ENCODE results near the gene USP21. TPM values are rescaled to one million over a fixed set of nuclear protein-coding genes. Genes with fewer than 3 reads are reported as not detected.

USP21 gene
- total and polyA plus RNA-seq, 9 of the 15 experiments (the other 6 are each of a cell fraction or from before 2014, with no cell fraction given), result 4.9 to 52.4 (median 21.6) TPM

DNA sequence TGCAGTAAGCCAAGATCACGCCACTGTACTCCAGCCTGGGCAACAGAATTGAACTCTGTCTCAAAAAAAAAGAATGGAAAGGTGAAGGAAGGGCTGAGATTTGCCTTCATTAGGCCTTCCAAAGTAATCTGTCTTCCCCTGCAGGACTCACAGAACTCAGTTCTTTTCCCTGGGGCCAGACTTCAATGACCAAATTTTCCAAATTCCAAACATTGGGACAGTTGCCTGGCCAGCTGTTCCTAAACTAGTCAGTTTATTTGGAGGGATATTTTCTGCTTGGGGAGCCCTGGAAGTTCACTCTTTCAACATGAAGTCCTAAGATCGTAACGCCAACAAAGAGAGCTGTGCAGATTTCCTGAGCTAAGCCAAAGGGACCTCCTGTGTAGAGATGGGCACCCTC, 21.4 kb upstream of the USP21 start (continued):
- no peak for TF ChIP-seq ZBTB17 (CRISPR knock-in tag; IDR thresholded peaks at IDR 0.05)
- TF ChIP-seq ZNF282 (CRISPR knock-in tag; IDR thresholded peaks at IDR 0.05), result no peak
- TF ChIP-seq ELF2 (CRISPR knock-in tag; IDR thresholded peaks at IDR 0.05), result no peak
- TF ChIP-seq ZNF785 (CRISPR knock-in tag; IDR thresholded peaks at IDR 0.05), result no peak
- no peak for TF ChIP-seq SUPT5H (IDR thresholded peaks at IDR 0.05)
- no peak for TF ChIP-seq SMAD1 (IDR thresholded peaks at IDR 0.05; ENCODE audit: low read depth, low read length, partially characterized antibody)
- TF ChIP-seq, protein P1, sequence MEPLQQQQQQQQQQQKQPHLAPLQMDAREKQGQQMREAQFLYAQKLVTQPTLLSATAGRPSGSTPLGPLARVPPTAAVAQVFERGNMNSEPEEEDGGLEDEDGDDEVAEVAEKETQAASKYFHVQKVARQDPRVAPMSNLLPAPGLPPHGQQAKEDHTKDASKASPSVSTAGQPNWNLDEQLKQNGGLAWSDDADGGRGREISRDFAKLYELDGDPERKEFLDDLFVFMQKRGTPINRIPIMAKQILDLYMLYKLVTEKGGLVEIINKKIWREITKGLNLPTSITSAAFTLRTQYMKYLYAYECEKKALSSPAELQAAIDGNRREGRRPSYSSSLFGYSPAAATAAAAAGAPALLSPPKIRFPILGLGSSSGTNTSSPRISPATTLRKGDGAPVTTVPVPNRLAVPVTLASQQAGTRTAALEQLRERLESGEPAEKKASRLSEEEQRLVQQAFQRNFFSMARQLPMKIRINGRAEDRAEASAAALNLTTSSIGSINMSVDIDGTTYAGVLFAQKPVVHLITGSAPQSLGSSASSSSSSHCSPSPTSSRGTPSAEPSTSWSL (CRISPR knock-in tag; IDR thresholded peaks at IDR 0.05; ENCODE audit: borderline replicate concordance), result no peak
- TF ChIP-seq MAZ (CRISPR knock-in tag; conservative IDR thresholded peaks at IDR 0.05 in 1 of 2, IDR thresholded peaks at IDR 0.05 in 1 of 2), result no peak
- TF ChIP-seq SMARCB1 (IDR thresholded peaks at IDR 0.05; ENCODE audit: insufficient read length, low read depth), result no peak
- TF ChIP-seq, protein P2, sequence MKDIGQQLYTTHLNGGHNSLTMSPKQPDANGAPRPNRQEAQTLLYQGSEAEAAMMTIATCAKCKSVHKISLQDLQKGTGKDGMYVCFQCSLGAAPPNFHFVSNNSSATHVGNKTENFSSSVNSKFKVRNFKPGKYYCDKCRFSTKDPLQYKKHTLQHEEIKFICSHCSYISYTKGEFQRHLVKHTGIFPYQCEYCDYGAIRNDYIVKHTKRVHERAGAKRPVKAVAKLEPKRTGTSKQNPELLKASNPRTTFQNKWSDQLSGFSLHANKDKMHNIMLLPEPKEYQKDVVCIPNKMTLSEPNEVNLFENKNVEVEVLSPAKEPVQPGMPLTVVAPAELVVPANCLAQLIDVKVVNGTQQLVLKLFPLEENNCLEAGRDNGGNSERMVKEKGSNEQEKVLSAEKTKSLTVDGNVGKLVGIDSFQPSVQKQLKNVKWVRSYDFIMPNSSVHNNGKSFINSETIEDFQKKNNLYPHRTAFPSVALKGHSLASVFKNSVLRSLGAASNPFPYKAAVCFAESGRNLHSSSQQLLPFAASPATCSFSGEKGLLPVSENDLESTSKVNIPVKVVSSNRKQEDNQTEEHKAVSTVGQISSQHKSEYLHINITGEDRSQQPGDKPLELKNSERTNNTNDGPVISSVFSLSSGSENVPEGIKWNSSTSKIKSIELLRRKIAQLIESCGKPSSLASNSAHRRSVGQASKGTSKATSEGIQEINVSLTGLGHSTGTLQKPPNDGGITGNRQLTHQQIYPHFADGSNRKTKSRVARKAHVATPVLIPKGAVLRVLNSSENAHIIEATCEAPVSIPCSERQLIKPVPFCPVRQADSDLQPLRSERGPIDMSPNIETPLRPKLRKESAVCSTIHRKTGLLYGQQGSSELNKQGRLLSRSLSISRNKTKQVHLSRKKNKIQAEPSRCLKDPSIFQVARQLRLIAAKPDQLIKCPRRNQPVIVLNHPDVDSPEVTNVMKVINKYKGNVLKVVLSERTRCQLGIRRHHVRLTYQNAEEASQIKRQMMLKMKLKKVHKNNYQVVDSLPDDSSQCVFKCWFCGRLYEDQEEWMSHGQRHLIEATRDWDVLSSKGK (CRISPR knock-in tag; IDR thresholded peaks at IDR 0.05), result no peak
